ENCODE results near the gene LHX3. TPM values are rescaled to one million over a fixed set of nuclear protein-coding genes. Genes with fewer than 3 reads are reported as not detected.

Gene LHX3
- total RNA-seq, 1 donor from 2014 or later, result not detected

GRCh38 chr9:136235171-136235570 is 30.2 kb upstream of the LHX3 start:
- no peak for DNase-seq
- H3K27me3 ChIP-seq (ENCODE audit: low read depth), result no peaks in the 10 kb centered on the region
- intact Hi-C loops (cut with micrococcal nuclease), result no loop called here

GRCh38 chr9:136234597-136234996 is 29.7 kb upstream of the LHX3 start:
- intact Hi-C loops (cut with micrococcal nuclease), result no loop called here
- Histone ChIP-seq H3K9me3 (replicated peaks) (no peaks in the 10 kb centered on the region), H3K27me3 (ENCODE audit: low read depth) (no peaks in the 10 kb centered on the region), H3K4me1 (peaks cover 24% of the 10 kb centered on the region), H3K36me3 (peaks cover 13% of the 10 kb centered on the region), H3K27ac (replicated peaks) (no peak overlapping the region), H3K4me3 (no peak overlapping the region)
- DNase-seq, result no peak
- no peak for TF ChIP-seq CTCF (IDR thresholded peaks at IDR 0.05; ENCODE audit: borderline replicate concordance)

More at GRCh38 chr9:136235171-136235570, 30.2 kb upstream of the LHX3 start:
- H3K27ac ChIP-seq (replicated peaks), result no peak overlapping the region
- peaks cover 13% of the 10 kb centered on the region for H3K36me3 ChIP-seq
- H3K4me1 ChIP-seq, result peaks cover 30% of the 10 kb centered on the region
- TF ChIP-seq CTCF (IDR thresholded peaks at IDR 0.05; ENCODE audit: borderline replicate concordance), result no peak
- H3K9me3 ChIP-seq (replicated peaks), result no peaks in the 10 kb centered on the region
- no peak overlapping the region for H3K4me3 ChIP-seq

GRCh38 chr9:136233868-136234267 is 28.9 kb upstream of the LHX3 start:
- no peak for DNase-seq
- intact Hi-C loops (cut with micrococcal nuclease), result no loop called here
- peaks cover 17% of the 10 kb centered on the region for H3K4me1 ChIP-seq
- H3K4me3 ChIP-seq, result no peak overlapping the region
- TF ChIP-seq CTCF (IDR thresholded peaks at IDR 0.05; ENCODE audit: borderline replicate concordance), result no peak
- peaks cover 13% of the 10 kb centered on the region for H3K36me3 ChIP-seq
- no peaks in the 10 kb centered on the region for H3K9me3 ChIP-seq (replicated peaks)
- H3K27me3 ChIP-seq (ENCODE audit: low read depth), result no peaks in the 10 kb centered on the region
- no peak overlapping the region for H3K27ac ChIP-seq (replicated peaks)

- TF ChIP-seq CTCF (IDR thresholded peaks at IDR 0.05; ENCODE audit: borderline replicate concordance), result no peak
- no peaks in the 10 kb centered on the region for H3K27me3 ChIP-seq (ENCODE audit: low read depth)
- H3K4me1 ChIP-seq, result peaks cover 12% of the 10 kb centered on the region
- no peak overlapping the region for H3K27ac ChIP-seq (replicated peaks)
- no peaks in the 10 kb centered on the region for H3K9me3 ChIP-seq (replicated peaks)
- H3K4me3 ChIP-seq, result no peak overlapping the region
- intact Hi-C loops (cut with micrococcal nuclease), result no loop called here
- H3K36me3 ChIP-seq, result peaks cover 13% of the 10 kb centered on the region
- DNase-seq, result no peak
Observed at GRCh38 chr9:136233411-136233810, 28.5 kb upstream of the LHX3 start.

- Histone ChIP-seq H3K4me1 (peaks cover 8% of the 10 kb centered on the region), H3K36me3 (peaks cover 13% of the 10 kb centered on the region), H3K4me3 (no peak overlapping the region), H3K27me3 (ENCODE audit: low read depth) (no peaks in the 10 kb centered on the region), H3K9me3 (replicated peaks) (no peaks in the 10 kb centered on the region), H3K27ac (replicated peaks) (no peak overlapping the region)
- intact Hi-C loops (cut with micrococcal nuclease), result no loop called here
- no peak for DNase-seq
- no peak for TF ChIP-seq CTCF (IDR thresholded peaks at IDR 0.05; ENCODE audit: borderline replicate concordance)
Observed at GRCh38 chr9:136232969-136233368, 28.0 kb upstream of the LHX3 start.

Data from left ventricle myocardium inferior (tissue), 1 donor.